SU-DHL-6 (cell line): ENCODE results near the gene ZMAT3.

Experiments
- CTCF ChIP-seq: fragments of 200-600 bp; sonication (generic); IDR thresholded peaks from one replicate; pipeline ENCODE4 v1.5.1; 2017; ENCODE audit warnings: antibody characterized with exemption, mild to moderate bottlenecking, low read length, moderate library complexity; ENCODE audit not compliant: insufficient read depth, poor library complexity, severe bottlenecking
- EZH2phosphoT487 ChIP-seq: fragments of 200-600 bp; sonication (generic), shearing (Covaris generic); conservative IDR thresholded peaks from 2 replicates; pipeline ENCODE4 v1.6.1; 2018; ENCODE audit warnings: mild to moderate bottlenecking, antibody characterized with exemption, low read length, moderate library complexity, mixed read lengths

GRCh38 chr3:179038216-179038898 lies 33.3 kb downstream of the ZMAT3 start:
- TF ChIP-seq EZH2phosphoT487 (no peak), CTCF (no peak)
